ENCODE data around the gene F2R. TPM values are rescaled to one million over a fixed set of nuclear protein-coding genes. Genes with fewer than 3 reads are reported as not detected.

F2R gene
- total and polyA plus RNA-seq, 10 of the 15 experiments (the other 5 are each of a cell fraction or from before 2014, with no cell fraction given): 1.8 to 75.4 (median 8.0) TPM

DNA sequence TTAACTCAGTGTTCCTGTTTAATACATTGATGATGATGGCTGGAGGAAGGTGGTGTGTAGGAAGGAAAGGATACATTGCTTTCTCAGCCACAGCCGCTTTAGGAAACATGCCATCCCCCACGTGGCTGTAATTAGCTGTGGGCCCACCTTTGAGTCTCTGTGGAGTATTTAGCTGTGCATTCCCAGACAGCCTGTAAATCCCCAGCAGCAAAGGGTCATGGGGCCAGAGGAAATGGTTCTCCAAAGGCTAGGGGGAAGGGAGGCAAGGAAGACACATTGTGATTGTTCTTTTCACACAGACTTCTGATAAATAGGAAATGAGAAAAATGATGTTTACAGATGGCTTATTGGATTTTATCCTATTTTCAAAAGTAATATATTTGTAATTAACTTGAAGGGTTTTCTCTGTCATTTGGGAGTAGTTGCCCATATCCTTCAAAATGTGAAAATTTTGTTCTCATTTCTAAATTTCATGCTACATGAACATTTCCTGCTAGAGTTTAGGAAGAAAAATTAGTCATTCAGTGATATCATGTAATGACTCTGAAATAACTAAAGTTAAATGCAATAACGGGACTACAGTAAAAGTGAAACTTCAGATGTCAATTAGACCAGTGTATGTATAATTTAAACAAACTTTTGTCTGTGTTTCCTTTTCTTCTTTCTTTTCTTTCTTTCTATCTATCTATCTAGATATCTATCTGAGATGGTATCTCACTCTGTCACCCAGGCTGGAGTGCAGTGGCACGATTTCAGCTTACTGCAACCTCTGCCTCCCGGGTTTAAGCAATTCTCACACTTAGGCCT lies 24.3 kb upstream of the F2R start (continued):
- no peak for TF ChIP-seq JUND (IDR thresholded peaks at IDR 0.05; ENCODE audit: low read depth, low read length)
- TF ChIP-seq, protein P1, sequence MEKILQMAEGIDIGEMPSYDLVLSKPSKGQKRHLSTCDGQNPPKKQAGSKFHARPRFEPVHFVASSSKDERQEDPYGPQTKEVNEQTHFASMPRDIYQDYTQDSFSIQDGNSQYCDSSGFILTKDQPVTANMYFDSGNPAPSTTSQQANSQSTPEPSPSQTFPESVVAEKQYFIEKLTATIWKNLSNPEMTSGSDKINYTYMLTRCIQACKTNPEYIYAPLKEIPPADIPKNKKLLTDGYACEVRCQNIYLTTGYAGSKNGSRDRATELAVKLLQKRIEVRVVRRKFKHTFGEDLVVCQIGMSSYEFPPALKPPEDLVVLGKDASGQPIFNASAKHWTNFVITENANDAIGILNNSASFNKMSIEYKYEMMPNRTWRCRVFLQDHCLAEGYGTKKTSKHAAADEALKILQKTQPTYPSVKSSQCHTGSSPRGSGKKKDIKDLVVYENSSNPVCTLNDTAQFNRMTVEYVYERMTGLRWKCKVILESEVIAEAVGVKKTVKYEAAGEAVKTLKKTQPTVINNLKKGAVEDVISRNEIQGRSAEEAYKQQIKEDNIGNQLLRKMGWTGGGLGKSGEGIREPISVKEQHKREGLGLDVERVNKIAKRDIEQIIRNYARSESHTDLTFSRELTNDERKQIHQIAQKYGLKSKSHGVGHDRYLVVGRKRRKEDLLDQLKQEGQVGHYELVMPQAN (conservative IDR thresholded peaks at IDR 0.05): no peak
- TF ChIP-seq SREBF1 (IDR thresholded peaks at IDR 0.05; ENCODE audit: low read length): no peak
- TF ChIP-seq YBX1 (IDR thresholded peaks at IDR 0.05): no peak
- no peak for TF ChIP-seq ZNF207 (IDR thresholded peaks at IDR 0.05; ENCODE audit: borderline replicate concordance)
- TF ChIP-seq FOS (IDR thresholded peaks at IDR 0.05; ENCODE audit: borderline replicate concordance, extremely low read depth, insufficient read length): no peak
- TF ChIP-seq IKZF2 (IDR thresholded peaks at IDR 0.05): peak in 1 of 2 experiments; percentile 34; a peak in 1 of 4 replicates
- TF ChIP-seq STAT1 (conservative IDR thresholded peaks at IDR 0.05): no peak
- no peak for TF ChIP-seq CREM (IDR thresholded peaks at IDR 0.05; ENCODE audit: low read depth)
- TF ChIP-seq, protein P2, sequence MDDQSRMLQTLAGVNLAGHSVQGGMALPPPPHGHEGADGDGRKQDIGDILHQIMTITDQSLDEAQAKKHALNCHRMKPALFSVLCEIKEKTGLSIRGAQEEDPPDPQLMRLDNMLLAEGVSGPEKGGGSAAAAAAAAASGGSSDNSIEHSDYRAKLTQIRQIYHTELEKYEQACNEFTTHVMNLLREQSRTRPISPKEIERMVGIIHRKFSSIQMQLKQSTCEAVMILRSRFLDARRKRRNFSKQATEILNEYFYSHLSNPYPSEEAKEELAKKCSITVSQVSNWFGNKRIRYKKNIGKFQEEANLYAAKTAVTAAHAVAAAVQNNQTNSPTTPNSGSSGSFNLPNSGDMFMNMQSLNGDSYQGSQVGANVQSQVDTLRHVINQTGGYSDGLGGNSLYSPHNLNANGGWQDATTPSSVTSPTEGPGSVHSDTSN (IDR thresholded peaks at IDR 0.05; ENCODE audit: insufficient replicate concordance, low read depth, low read length): no peak
- TF ChIP-seq, protein P3, sequence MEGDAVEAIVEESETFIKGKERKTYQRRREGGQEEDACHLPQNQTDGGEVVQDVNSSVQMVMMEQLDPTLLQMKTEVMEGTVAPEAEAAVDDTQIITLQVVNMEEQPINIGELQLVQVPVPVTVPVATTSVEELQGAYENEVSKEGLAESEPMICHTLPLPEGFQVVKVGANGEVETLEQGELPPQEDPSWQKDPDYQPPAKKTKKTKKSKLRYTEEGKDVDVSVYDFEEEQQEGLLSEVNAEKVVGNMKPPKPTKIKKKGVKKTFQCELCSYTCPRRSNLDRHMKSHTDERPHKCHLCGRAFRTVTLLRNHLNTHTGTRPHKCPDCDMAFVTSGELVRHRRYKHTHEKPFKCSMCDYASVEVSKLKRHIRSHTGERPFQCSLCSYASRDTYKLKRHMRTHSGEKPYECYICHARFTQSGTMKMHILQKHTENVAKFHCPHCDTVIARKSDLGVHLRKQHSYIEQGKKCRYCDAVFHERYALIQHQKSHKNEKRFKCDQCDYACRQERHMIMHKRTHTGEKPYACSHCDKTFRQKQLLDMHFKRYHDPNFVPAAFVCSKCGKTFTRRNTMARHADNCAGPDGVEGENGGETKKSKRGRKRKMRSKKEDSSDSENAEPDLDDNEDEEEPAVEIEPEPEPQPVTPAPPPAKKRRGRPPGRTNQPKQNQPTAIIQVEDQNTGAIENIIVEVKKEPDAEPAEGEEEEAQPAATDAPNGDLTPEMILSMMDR (IDR thresholded peaks at IDR 0.05 in 2 of 3, conservative IDR thresholded peaks at IDR 0.05 in 1 of 3; ENCODE audit: control insufficient read depth in 2 of 3, extremely low read depth in 1 of 3, insufficient read depth in 1 of 3, low read depth in 3 of 3, low read length in 3 of 3): no peak
- TF ChIP-seq CBFB (IDR thresholded peaks at IDR 0.05; ENCODE audit: low read depth): no peak
- TF ChIP-seq, protein P4, sequence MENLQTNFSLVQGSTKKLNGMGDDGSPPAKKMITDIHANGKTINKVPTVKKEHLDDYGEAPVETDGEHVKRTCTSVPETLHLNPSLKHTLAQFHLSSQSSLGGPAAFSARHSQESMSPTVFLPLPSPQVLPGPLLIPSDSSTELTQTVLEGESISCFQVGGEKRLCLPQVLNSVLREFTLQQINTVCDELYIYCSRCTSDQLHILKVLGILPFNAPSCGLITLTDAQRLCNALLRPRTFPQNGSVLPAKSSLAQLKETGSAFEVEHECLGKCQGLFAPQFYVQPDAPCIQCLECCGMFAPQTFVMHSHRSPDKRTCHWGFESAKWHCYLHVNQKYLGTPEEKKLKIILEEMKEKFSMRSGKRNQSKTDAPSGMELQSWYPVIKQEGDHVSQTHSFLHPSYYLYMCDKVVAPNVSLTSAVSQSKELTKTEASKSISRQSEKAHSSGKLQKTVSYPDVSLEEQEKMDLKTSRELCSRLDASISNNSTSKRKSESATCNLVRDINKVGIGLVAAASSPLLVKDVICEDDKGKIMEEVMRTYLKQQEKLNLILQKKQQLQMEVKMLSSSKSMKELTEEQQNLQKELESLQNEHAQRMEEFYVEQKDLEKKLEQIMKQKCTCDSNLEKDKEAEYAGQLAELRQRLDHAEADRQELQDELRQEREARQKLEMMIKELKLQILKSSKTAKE (IDR thresholded peaks at IDR 0.05; ENCODE audit: low read depth, poor library complexity, severe bottlenecking): peak; percentile 34
- no peak for TF ChIP-seq MXI1 (IDR thresholded peaks at IDR 0.05; ENCODE audit: low read depth, low read length)
- TF ChIP-seq TBL1XR1 (IDR thresholded peaks at IDR 0.05; ENCODE audit: low read depth, low read length): no peak
- TF ChIP-seq, protein P5, sequence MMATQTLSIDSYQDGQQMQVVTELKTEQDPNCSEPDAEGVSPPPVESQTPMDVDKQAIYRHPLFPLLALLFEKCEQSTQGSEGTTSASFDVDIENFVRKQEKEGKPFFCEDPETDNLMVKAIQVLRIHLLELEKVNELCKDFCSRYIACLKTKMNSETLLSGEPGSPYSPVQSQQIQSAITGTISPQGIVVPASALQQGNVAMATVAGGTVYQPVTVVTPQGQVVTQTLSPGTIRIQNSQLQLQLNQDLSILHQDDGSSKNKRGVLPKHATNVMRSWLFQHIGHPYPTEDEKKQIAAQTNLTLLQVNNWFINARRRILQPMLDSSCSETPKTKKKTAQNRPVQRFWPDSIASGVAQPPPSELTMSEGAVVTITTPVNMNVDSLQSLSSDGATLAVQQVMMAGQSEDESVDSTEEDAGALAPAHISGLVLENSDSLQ (IDR thresholded peaks at IDR 0.05): no peak
- no peak for TF ChIP-seq STAT3 (IDR thresholded peaks at IDR 0.05; ENCODE audit: low read depth, low read length)
